ENCODE results near the gene WWOX.

DNA sequence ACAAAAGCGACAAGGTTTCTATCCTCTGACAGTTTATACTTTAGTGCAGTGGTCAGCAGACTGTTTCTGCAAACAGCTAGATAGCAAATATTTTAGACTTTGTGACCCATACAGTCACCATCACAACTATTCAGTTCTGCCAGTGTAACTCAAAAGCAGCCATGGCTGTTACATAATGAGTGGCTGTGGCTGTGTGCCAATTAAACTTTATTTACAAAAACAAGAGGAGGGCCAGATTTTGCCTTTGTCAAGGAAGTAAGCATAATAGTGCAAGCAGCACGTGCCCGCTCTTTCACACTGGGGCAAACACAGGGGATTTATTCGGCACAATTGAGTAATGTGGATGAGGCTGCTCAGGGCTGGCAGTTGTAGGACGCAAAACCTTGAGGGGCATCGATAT lies 949.6 kb downstream of the WWOX start:
- no peak for TF ChIP-seq POLR2AphosphoS5 (IDR thresholded peaks at IDR 0.05; ENCODE audit: low read depth, low read length)
- TF ChIP-seq TAF1 (IDR thresholded peaks at IDR 0.05; ENCODE audit: borderline replicate concordance, insufficient read depth, low read length) = no peak
